ENCODE measurements around the gene HNRNPA1L2. TPM values are rescaled to one million over a fixed set of nuclear protein-coding genes. Genes with fewer than 3 reads are reported as not detected.
A peak's percentile ranks its signal among the peaks of the same experiment; 100 is the strongest.
"Not testable (repeated sequence)": the region's sequence is repeated elsewhere in the genome, so short reads cannot be mapped to it uniquely, and the experiment has no call there.

The HNRNPA1L2 gene
- total RNA-seq, 2 experiments from 2014 or later, result 7.8 to 9.2 TPM

DNA sequence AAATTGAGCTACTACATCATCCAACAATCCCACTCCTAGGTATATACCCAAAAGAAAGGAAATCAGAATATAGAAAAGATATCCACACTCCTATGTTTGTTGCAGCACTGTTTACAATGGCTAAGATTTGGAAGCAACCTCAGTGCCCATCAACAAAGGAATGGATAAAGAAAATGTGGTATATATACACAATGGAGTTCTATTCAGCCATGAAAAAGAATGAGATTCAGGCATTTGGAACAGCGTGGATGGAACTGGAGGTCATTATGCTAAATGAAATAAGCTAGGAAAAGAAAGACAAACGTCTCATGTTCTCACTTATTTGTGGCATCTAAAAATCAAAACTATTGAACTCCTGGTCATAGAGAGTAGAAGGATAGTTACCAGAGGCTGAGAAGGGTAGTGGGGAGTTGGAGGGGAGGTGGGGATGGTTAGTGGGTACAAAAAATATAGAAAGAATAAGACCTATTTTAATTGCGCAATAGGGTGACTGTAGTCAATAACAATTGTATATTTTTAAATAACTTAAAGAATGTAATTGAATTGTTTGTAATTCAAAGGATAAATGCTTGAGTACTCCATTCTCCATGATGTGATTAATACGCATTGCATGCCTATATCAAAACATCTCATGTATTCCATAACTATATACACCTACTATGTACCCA is 27.0 kb upstream of the HNRNPA1L2 start:
- intact Hi-C loops (cut with micrococcal nuclease), result loop anchor here (5.0 kb wide), 1 partner anchor 37 kb away; the partner anchor contains the start of gene SUGT1
- Mint-ChIP-seq H3K27ac (no peak overlapping the region), H3K9me3 (no peaks in the 10 kb centered on the region)

DNA sequence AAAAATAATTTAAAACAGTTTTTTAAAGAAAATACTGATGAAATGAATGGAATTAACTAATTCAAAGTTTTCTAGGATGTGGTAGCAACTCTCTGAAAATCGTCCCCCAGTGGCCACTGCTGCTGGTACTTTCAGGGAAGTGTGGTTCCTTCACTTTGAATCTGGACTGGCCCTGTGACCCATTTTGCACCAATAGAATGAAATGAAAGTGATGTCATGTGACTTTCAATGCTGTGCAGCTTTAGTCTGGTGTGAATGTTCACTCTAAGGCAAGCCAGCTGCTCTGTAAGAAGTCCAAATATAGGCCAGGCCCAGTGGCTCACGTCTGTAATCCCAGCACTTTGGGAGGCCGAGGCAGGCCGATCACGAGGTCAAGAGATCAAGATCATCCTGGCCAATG is 26.4 kb upstream of the HNRNPA1L2 start:
- Mint-ChIP-seq H3K36me3 (ENCODE audit: low read depth) (peaks cover 8% of the 10 kb centered on the region), H3K27me3 (no peaks in the 10 kb centered on the region), H3K9me3 (no peaks in the 10 kb centered on the region), H3K27ac (peak overlapping the region; percentile 38), H3K4me1 (ENCODE audit: low read depth) (peaks cover 20% of the 10 kb centered on the region), H3K4me3 (peak overlapping the region; percentile 99)
- intact Hi-C loops (cut with micrococcal nuclease), result loop anchor here (5.0 kb wide), 1 partner anchor 36 kb away; the partner anchor contains the start of gene SUGT1
- DNase-seq (peak; percentile 26), ATAC-seq (no peak)
- CTCF ChIA-PET, result interaction anchor here (0.9 to 2.8 kb wide), 3 partner anchors 37 to 165 kb away, joined by 4 to 26 read pairs (median 8); partner anchors contain the start of genes SUGT1 and VPS36
- POLR2A ChIA-PET, result interaction anchor here (3.4 kb wide), 1 partner anchor 37 kb away, joined by 23 read pairs; the partner anchor contains the start of gene SUGT1
- TF ChIP-seq, protein P1, sequence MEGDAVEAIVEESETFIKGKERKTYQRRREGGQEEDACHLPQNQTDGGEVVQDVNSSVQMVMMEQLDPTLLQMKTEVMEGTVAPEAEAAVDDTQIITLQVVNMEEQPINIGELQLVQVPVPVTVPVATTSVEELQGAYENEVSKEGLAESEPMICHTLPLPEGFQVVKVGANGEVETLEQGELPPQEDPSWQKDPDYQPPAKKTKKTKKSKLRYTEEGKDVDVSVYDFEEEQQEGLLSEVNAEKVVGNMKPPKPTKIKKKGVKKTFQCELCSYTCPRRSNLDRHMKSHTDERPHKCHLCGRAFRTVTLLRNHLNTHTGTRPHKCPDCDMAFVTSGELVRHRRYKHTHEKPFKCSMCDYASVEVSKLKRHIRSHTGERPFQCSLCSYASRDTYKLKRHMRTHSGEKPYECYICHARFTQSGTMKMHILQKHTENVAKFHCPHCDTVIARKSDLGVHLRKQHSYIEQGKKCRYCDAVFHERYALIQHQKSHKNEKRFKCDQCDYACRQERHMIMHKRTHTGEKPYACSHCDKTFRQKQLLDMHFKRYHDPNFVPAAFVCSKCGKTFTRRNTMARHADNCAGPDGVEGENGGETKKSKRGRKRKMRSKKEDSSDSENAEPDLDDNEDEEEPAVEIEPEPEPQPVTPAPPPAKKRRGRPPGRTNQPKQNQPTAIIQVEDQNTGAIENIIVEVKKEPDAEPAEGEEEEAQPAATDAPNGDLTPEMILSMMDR (IDR thresholded peaks at IDR 0.05), result no peak

More for the DNA sequence above, 27.0 kb upstream of the HNRNPA1L2 start:
- peaks cover 16% of the 10 kb centered on the region for H3K4me1 Mint-ChIP-seq (ENCODE audit: low read depth)
- H3K27me3 Mint-ChIP-seq, result no peaks in the 10 kb centered on the region
- POLR2A ChIA-PET, result interaction anchor here (3.4 kb wide), 1 partner anchor 37 kb away, joined by 23 read pairs; the partner anchor contains the start of gene SUGT1
- no peak for ATAC-seq
- no peak for DNase-seq
- H3K4me3 Mint-ChIP-seq, result peak overlapping the region; percentile 18
- TF ChIP-seq, protein P1 (IDR thresholded peaks at IDR 0.05), result no peak
- CTCF ChIA-PET, result interaction anchor here (0.9 to 2.8 kb wide), 3 partner anchors 37 to 165 kb away, joined by 4 to 26 read pairs (median 8); partner anchors contain the start of genes SUGT1 and VPS36
- peaks cover 8% of the 10 kb centered on the region for H3K36me3 Mint-ChIP-seq (ENCODE audit: low read depth)

DNA sequence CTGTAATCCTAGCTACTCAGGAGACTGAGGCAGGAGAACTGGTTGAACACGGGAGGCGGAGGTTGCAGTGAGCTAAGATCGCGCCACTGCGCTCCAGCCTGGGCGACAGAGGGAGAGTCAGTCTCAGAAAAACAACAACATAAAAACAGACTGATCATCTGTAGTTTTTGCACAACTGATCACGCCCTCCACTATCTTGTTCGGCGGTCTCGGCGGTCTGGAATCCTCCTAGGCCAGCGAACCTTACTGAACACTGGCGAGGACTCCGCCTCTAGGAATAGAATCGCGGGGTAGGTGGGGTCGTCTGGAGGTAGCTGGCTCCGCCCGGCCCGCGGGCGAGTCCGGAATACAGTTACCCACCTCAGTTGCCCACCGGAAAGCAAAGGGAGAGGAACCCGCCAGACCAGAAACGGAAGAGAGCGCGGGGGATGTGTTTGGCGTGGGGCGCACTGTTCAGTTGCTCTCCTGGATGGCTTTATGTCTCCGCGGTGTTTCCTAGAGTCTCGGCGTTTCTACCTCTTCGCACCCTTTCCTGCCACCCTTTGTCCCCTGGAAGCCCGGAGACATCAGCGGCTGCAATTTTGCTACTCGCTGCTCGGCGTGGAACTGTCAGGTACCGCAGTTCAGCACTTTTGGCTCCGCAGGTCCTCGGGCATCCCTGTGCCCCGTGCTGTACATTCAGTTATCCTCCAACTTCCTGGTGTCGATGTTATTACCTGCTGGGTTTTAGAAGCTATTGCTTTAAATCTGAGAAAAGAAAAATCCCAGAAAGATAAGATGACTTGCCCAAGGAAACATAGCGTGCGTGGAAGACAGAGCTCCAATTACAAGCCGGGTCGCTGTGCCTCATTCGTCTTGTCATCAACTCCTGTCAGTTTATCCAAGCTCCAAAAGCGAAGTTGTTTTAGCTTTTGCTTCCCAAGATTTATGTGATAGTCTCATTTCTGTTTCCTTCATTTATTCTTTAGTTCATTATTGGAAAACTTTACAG is 24.9 kb upstream of the HNRNPA1L2 start:
- TF ChIP-seq, protein P1 (IDR thresholded peaks at IDR 0.05), result no peak
- H3K27ac Mint-ChIP-seq, result peak overlapping the region; percentile 95

DNA sequence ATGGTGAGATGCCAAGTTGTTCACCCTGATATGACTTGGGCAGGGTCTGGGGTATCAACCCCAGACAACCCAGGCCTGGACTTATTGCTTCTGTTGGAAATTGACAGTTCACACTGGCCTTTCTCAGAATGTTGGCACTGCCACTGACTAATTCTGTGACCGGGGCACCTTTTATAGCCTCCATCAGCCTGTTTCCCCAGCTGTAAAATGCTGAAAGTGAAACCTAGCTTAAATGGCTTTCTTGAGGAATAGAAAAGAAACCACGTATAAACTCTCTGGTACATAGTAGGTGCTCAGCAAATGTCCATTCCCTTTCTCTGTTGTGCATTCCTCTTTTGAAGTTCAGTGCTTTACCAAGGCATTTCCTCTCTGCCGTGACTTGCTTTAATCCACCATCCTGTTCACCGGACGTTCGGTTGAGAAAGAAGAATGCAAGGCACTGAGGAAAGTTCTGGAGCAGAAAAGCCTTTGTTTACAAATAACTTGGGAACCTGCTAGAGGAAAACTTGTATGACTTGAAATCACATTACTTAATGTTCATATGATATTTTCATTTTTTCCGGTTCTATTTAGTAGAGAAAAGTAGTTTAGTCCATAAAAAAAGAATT is 11.0 kb upstream of the HNRNPA1L2 start:
- H3K4me3 Mint-ChIP-seq; H3K4me1 Mint-ChIP-seq (ENCODE audit: low read depth); DNase-seq; H3K27ac Mint-ChIP-seq; H3K27me3 Mint-ChIP-seq; intact Hi-C loops (cut with micrococcal nuclease); ATAC-seq; H3K9me3 Mint-ChIP-seq; POLR2A ChIA-PET: not testable (repeated sequence)
- CTCF ChIA-PET, result interaction anchor here (1.0 kb wide), 1 partner anchor 180 kb away, joined by 3 read pairs; the partner anchor contains the start of gene VPS36
- peaks cover 22% of the 10 kb centered on the region for H3K36me3 Mint-ChIP-seq (ENCODE audit: low read depth)

More for the DNA sequence above, 24.9 kb upstream of the HNRNPA1L2 start:
- intact Hi-C loops (cut with micrococcal nuclease), result loop anchor here (5.0 kb wide), 1 partner anchor 35 kb away; the partner anchor contains the start of gene SUGT1
- Mint-ChIP-seq H3K27me3 (no peaks in the 10 kb centered on the region), H3K36me3 (ENCODE audit: low read depth) (peaks cover 8% of the 10 kb centered on the region), H3K4me3 (peak overlapping the region; percentile 99), H3K9me3 (no peaks in the 10 kb centered on the region), H3K4me1 (ENCODE audit: low read depth) (peaks cover 28% of the 10 kb centered on the region)
- DNase-seq (peak; percentile 90), ATAC-seq (peak; percentile 96)
- ChIA-PET CTCF (interaction anchor here (0.8 to 2.8 kb wide), 4 partner anchors 35 to 167 kb away, joined by 3 to 26 read pairs (median 6); partner anchors contain the start of genes SUGT1 and VPS36), POLR2A (interaction anchor here (0.7 to 3.4 kb wide), 3 partner anchors 19 to 40 kb away, joined by 3 to 23 read pairs (median 3); partner anchors contain the start of gene SUGT1)
